ENCODE measurements around the gene ZNF691. TPM values are rescaled to one million over a fixed set of nuclear protein-coding genes. Genes with fewer than 3 reads are reported as not detected.

The ZNF691 gene
- polyA plus RNA-seq, 2 of the 4 experiments (the other 2 are of a cell fraction) = 4.8 to 6.2 TPM

DNA sequence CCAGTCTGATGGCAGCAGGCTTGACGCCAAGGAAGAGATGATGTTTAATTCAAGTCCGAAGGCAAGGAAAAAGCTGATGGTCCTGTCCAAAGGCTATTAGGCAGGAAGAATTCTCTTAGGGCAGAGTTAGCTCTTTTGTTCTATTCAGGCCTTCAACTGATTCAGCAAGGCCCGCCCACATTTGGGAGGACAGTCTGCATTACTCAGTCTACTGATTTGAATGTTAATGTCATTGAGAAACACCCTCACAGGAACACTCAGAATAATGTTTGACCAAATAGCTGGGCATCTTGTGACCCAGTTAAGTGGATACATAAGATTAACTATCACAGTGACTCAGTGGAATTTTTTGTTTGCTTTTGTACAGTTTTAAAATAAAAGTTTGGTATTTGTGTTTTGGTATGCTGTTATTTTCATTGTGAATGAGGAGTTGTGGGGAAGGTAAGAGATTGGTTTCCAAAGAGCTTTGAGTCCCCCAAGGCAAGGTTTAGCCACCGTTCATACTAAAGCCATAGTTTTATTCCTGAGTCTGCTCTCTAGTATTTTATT is 1.7 kb upstream of the ZNF691 start:
- FAIRE-seq (no peak), ATAC-seq (no peak), DNase-seq (ENCODE audit: low read depth in 1 of 2, low spot score in 1 of 2) (no peak)
- Histone ChIP-seq H3K4me1 (peaks cover 15% of the 10 kb centered on the region; the same call in 2 of the 3 replicates), H3K4me2 (0 out of 3 replicates have a peak overlapping the region, but pooled peaks have one; percentile 17), H3K4me3 (no peak overlapping the region), H3K27ac (no peak overlapping the region), H3K9me3 (no peaks in the 10 kb centered on the region)
- TF ChIP-seq HDAC2 (IDR thresholded peaks at IDR 0.05) (no peak), ZC3H11A (IDR thresholded peaks at IDR 0.05) (no peak), POLR2A (IDR thresholded peaks at IDR 0.05; ENCODE audit: low read length) (no peak), SMC3 (IDR thresholded peaks at IDR 0.05) (no peak), SREBF2 (IDR thresholded peaks at IDR 0.05) (no peak), EP300 (IDR thresholded peaks at IDR 0.05) (no peak), NFE2L2 (conservative IDR thresholded peaks at IDR 0.05; ENCODE audit: low read length) (no peak), BHLHE40 (IDR thresholded peaks at IDR 0.05; ENCODE audit: low read depth, low read length) (no peak), NPAS2 (CRISPR knock-in tag; IDR thresholded peaks at IDR 0.05; ENCODE audit: borderline replicate concordance) (no peak), FOXS1 (CRISPR knock-in tag; IDR thresholded peaks at IDR 0.05) (no peak), JUN (IDR thresholded peaks at IDR 0.05) (no peak), CBX8 (IDR thresholded peaks at IDR 0.05) (no peak), KDM5A (IDR thresholded peaks at IDR 0.05) (no peak), HOXB5 (CRISPR knock-in tag; IDR thresholded peaks at IDR 0.05) (no peak), KDM1A (IDR thresholded peaks at IDR 0.05; ENCODE audit: low read depth) (no peak)
- TF ChIP-seq, protein P1, sequence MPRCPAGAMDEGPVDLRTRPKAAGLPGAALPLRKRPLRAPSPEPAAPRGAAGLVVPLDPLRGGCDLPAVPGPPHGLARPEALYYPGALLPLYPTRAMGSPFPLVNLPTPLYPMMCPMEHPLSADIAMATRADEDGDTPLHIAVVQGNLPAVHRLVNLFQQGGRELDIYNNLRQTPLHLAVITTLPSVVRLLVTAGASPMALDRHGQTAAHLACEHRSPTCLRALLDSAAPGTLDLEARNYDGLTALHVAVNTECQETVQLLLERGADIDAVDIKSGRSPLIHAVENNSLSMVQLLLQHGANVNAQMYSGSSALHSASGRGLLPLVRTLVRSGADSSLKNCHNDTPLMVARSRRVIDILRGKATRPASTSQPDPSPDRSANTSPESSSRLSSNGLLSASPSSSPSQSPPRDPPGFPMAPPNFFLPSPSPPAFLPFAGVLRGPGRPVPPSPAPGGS (IDR thresholded peaks at IDR 0.05) = no peak
- TF ChIP-seq, protein P2, sequence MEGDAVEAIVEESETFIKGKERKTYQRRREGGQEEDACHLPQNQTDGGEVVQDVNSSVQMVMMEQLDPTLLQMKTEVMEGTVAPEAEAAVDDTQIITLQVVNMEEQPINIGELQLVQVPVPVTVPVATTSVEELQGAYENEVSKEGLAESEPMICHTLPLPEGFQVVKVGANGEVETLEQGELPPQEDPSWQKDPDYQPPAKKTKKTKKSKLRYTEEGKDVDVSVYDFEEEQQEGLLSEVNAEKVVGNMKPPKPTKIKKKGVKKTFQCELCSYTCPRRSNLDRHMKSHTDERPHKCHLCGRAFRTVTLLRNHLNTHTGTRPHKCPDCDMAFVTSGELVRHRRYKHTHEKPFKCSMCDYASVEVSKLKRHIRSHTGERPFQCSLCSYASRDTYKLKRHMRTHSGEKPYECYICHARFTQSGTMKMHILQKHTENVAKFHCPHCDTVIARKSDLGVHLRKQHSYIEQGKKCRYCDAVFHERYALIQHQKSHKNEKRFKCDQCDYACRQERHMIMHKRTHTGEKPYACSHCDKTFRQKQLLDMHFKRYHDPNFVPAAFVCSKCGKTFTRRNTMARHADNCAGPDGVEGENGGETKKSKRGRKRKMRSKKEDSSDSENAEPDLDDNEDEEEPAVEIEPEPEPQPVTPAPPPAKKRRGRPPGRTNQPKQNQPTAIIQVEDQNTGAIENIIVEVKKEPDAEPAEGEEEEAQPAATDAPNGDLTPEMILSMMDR (IDR thresholded peaks at IDR 0.05) = no peak
- TF ChIP-seq, protein P3, sequence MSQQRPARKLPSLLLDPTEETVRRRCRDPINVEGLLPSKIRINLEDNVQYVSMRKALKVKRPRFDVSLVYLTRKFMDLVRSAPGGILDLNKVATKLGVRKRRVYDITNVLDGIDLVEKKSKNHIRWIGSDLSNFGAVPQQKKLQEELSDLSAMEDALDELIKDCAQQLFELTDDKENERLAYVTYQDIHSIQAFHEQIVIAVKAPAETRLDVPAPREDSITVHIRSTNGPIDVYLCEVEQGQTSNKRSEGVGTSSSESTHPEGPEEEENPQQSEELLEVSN (IDR thresholded peaks at IDR 0.05; ENCODE audit: borderline replicate concordance, low read depth) = no peak
- CTCF ChIA-PET = interaction anchor here (0.8 to 1.6 kb wide), 3 partner anchors 10 to 229 kb away, joined by 3 to 4 read pairs (median 3); no protein-coding TSS in a partner anchor
- POLR2A ChIA-PET = no interaction called here
- whole genome bisulfite sequencing (ENCODE audit: missing lambda C conversion rate) = 69% methylated on average over 4 of the region's 4 CpGs

DNA sequence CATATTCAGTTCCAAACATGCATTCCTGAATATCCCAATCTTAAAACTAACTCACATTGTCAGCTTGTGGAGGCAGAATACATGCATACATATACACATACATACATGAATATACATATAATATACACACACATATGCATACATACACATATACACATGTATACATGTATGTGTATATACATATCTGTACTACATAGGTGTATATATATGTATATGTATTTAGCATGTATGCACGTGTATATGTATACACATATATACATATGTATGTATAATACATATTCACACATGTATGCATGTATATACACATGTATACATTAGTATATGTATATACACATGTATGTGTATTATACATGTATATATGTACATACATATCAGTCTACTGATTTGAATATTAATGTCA is 1.2 kb upstream of the ZNF691 start:
- WGBS (ENCODE audit: missing lambda C conversion rate) = 16% methylated on average over 1 of the region's 1 CpG
- FAIRE-seq (no peak), ATAC-seq (no peak), DNase-seq (ENCODE audit: low read depth in 1 of 2, low spot score in 1 of 2) (no peak)
- TF ChIP-seq HOXA7 (CRISPR knock-in tag; IDR thresholded peaks at IDR 0.05) = no peak
- no peak for TF ChIP-seq NPAS2 (CRISPR knock-in tag; IDR thresholded peaks at IDR 0.05; ENCODE audit: borderline replicate concordance)
- TF ChIP-seq SREBF2 (IDR thresholded peaks at IDR 0.05) = no peak
- TF ChIP-seq, protein P4, sequence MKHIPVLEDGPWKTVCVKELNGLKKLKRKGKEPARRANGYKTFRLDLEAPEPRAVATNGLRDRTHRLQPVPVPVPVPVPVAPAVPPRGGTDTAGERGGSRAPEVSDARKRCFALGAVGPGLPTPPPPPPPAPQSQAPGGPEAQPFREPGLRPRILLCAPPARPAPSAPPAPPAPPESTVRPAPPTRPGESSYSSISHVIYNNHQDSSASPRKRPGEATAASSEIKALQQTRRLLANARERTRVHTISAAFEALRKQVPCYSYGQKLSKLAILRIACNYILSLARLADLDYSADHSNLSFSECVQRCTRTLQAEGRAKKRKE (CRISPR knock-in tag; IDR thresholded peaks at IDR 0.05; ENCODE audit: low read depth) = no peak
- TF ChIP-seq GATA3 (IDR thresholded peaks at IDR 0.05; ENCODE audit: borderline replicate concordance) = no peak
- no peak for TF ChIP-seq HDAC2 (IDR thresholded peaks at IDR 0.05)
- TF ChIP-seq, protein P5, sequence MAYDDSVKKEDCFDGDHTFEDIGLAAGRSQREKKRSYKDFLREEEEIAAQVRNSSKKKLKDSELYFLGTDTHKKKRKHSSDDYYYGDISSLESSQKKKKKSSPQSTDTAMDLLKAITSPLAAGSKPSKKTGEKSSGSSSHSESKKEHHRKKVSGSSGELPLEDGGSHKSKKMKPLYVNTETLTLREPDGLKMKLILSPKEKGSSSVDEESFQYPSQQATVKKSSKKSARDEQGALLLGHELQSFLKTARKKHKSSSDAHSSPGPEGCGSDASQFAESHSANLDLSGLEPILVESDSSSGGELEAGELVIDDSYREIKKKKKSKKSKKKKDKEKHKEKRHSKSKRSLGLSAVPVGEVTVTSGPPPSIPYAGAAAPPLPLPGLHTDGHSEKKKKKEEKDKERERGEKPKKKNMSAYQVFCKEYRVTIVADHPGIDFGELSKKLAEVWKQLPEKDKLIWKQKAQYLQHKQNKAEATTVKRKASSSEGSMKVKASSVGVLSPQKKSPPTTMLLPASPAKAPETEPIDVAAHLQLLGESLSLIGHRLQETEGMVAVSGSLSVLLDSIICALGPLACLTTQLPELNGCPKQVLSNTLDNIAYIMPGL (CRISPR knock-in tag; IDR thresholded peaks at IDR 0.05; ENCODE audit: borderline replicate concordance) = no peak
- TF ChIP-seq, protein P6, sequence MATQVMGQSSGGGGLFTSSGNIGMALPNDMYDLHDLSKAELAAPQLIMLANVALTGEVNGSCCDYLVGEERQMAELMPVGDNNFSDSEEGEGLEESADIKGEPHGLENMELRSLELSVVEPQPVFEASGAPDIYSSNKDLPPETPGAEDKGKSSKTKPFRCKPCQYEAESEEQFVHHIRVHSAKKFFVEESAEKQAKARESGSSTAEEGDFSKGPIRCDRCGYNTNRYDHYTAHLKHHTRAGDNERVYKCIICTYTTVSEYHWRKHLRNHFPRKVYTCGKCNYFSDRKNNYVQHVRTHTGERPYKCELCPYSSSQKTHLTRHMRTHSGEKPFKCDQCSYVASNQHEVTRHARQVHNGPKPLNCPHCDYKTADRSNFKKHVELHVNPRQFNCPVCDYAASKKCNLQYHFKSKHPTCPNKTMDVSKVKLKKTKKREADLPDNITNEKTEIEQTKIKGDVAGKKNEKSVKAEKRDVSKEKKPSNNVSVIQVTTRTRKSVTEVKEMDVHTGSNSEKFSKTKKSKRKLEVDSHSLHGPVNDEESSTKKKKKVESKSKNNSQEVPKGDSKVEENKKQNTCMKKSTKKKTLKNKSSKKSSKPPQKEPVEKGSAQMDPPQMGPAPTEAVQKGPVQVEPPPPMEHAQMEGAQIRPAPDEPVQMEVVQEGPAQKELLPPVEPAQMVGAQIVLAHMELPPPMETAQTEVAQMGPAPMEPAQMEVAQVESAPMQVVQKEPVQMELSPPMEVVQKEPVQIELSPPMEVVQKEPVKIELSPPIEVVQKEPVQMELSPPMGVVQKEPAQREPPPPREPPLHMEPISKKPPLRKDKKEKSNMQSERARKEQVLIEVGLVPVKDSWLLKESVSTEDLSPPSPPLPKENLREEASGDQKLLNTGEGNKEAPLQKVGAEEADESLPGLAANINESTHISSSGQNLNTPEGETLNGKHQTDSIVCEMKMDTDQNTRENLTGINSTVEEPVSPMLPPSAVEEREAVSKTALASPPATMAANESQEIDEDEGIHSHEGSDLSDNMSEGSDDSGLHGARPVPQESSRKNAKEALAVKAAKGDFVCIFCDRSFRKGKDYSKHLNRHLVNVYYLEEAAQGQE (IDR thresholded peaks at IDR 0.05) = no peak
- no peak for TF ChIP-seq JUNB (IDR thresholded peaks at IDR 0.05)
- TF ChIP-seq KDM1A (IDR thresholded peaks at IDR 0.05; ENCODE audit: low read depth) = no peak
- no peak for TF ChIP-seq FOXS1 (CRISPR knock-in tag; IDR thresholded peaks at IDR 0.05)
- TF ChIP-seq FOSL2 (IDR thresholded peaks at IDR 0.05) = no peak
- TF ChIP-seq FOSL2 (CRISPR knock-in tag; IDR thresholded peaks at IDR 0.05) = no peak
- Histone ChIP-seq H3K4me1 (peaks cover 15% of the 10 kb centered on the region; the same call in 2 of the 3 replicates), H3K27ac (no peak overlapping the region), H3K4me3 (no peak overlapping the region), H3K4me2 (peak overlapping the region; percentile 74), H3K9me3 (no peaks in the 10 kb centered on the region)
- CTCF ChIA-PET = interaction anchor here (0.8 to 2.3 kb wide), 3 partner anchors 21 to 228 kb away, joined by 4 to 8 read pairs (median 5); no protein-coding TSS in a partner anchor
- POLR2A ChIA-PET = no interaction called here

Measured in A549 (cell line).